Stimulated activated CD8-positive, alpha-beta memory T cell treated with anti-CD3 and anti-CD28 coated beads, Interleukin-12 subunit alpha, Interleukin-12 subunit beta, amount 100 ng/mL, for 24 hours (primary cell): Measurements from ENCODE around the gene ADH5.
"Not testable (repeated sequence)": the region's sequence is repeated elsewhere in the genome, so short reads cannot be mapped to it uniquely, and the experiment has no call there.

Source experiments
- DNase-seq: peaks from one replicate; pipeline ENCODE4 v3.0.0-alpha.2; 2020; ENCODE audit errors: extremely low read depth

The ADH5 gene

GRCh38 chr4:99088481-99089365 is at the start of gene ADH5:
ADH5 (minus strand) TSS chr4:99088788; CDS start chr4:99088700, 88 bp downstream.
- DNase-seq: peak; percentile 81

DNA sequence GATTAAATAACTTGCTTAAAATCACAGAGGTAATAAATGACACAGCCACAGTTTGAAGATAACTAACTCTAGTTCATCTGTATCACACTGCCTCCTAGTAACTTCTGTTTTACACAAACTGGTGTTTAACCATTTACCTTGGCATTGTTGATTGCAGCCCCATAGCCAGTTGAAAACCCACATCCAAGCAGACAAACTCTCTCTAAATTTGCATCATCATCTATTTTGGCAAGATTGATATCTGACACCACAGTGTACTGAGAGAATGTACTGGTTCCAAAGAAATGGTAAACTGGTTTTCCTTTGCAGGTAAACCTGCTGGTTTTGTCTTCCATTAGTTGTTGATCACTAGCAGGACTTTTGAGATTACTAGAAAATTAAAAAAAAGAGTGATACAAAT is 47.7 kb upstream of the ADH5 start:
- no peak for DNase-seq

GRCh38 chr4:99135541-99136162 is 47.1 kb upstream of the ADH5 start:
- no peak for DNase-seq

DNA sequence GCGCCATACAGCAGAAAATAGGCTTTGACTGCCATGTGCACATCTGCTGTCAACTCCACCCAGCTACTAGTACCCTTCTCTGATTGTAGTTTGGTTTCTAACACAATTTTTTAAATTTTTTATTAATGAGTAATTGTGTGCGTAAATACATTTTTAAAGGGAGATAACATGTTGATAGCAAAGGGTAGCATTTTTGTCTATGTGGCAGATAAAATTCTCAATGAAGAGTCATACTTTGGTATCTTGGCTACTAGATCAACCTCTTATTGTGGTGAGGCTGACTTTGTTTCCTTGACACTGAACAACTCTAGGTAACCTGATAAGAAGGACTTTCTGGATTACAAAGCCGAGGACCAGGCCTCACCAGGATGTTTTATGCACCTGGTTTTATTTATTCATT is 46.0 kb upstream of the ADH5 start:
- DNase-seq: no peak

DNA sequence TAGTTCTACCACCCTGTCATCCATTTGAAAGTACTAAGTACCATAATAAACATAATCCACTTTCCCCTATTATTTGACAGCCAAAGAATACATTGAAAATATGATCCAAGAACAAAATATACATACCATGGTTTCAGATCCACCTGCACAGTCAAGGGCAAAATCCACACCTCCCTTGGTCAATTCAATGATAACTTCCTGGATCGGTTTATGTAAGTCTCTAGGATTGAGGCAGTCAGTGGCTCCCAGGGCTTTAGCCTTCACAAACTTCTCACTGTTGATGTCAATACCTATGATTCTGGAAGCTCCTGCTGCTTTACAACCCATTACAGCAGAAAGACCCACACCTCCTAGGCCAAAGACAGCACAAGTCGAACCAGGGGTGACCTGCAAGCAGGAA is 42.8 kb upstream of the ADH5 start:
- no peak for DNase-seq

DNA sequence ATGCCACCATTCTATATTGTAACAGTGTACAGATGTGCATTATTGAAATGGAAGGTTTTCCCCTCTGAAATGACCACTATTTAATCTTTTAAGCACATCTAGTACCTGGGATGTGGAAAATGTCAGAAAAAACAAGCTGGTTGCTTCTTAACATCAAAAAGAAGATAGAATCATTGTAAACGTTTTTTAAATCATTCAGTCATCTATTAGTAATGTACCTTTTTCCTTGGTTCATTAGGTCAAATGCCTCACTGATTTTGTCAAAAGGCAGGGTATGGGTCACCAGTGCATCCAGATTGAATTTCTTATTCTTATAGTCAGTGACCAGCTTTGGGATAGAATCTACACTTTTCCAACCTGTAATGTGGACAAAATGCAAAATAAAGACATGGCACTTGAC is 37.8 kb upstream of the ADH5 start:
- DNase-seq: no peak

DNA sequence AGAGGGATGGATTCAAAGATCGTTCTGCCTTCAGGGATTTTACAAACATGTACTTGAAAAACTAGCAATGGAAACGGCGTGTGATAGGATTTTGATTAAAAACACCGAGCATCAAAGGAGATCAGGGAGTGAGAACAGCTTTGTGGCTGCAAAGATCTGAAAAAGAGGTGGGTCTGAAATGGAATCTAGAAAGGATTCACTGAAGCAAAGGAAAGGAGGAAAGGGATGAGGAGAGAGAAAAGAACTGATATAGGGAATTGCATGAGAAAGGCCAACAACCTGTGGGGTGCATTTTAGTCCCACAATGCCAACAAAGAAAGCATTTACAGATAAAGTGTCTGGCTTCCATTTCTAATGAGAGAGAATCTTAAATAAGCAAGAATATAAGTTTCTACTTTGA is 32.4 kb upstream of the ADH5 start:
- no peak for DNase-seq

DNA sequence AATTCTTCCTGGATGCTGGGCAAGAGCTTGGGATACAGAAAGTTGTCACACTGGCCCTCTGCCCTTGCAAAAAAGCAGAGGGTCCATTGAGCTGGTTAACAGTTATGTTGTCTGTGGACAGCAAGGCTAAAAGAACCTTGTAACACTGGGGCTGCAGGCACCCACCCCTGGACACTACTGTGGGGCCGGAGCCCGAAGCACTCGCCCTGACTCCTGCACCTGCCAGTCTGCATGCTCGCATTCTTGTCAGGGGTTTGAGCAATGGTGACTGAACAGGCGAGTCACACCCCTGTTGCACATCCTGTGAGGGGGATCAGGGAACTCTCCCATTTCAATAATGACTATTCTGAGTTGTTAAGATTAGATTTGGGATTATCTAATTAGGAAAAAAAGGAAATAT is 31.9 kb upstream of the ADH5 start:
- no peak for DNase-seq

GRCh38 chr4:99117876-99118693 is 29.5 kb upstream of the ADH5 start:
- DNase-seq: no peak

DNA sequence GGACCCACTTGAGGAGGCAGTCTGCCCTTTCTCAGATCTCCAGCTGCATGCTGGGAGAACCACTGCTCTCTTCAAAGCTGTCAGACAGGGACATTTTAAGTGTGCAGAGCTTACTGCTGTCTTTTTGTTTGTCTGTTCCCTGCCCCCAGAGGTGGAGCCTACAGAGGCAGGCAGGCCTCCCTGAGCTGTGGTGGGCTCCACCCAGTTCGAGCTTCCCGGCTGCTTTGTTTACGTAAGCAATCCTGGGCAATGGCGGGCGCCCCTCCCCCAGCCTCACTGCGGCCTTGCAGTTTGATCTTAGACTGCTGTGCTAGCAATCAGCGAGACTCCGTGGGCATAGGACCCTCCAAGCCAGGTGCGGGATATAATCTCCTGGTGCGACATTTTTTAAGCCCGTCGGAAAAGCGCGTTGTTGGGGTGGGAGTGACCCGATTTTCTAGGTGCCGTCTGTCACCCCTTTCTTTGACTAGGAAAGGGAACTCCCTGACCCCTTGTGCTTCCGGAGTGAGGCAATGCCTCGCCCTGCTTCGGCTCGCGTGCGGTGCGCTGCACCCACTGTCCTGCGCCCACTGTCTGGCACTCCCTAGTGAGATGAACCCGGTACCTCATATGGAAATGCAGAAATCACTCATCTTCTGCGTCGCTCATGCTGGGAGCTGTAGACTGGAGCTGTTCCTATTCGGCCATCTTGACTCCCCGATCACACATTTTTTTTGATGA is 28.7 kb upstream of the ADH5 start:
- not testable (repeated sequence) for DNase-seq

DNA sequence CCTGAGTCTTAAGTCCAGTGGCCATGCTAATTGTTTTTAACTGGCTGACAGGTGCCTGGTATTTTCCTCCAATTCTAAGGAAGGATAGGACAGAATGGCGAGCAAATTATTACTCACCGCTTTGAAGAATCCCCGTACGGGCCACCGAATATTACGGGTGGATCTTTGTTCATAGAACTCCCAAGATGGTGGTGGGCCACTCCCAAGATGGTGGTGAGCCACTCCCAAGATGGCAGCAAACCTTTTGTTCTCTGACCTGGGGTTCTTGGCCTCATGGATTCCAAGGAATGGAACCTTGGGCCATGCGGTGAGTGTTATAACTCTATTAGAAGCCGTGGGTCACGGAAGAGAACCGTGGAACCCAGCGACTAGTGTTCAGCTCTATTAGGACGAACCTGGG is 20.7 kb upstream of the ADH5 start:
- not testable (repeated sequence) for DNase-seq

- no peak for DNase-seq
Measured at GRCh38 chr4:99104153-99104552, 15.6 kb upstream of the ADH5 start.

- no peak for DNase-seq
Measured at GRCh38 chr4:99103166-99103565, 14.6 kb upstream of the ADH5 start.

DNA sequence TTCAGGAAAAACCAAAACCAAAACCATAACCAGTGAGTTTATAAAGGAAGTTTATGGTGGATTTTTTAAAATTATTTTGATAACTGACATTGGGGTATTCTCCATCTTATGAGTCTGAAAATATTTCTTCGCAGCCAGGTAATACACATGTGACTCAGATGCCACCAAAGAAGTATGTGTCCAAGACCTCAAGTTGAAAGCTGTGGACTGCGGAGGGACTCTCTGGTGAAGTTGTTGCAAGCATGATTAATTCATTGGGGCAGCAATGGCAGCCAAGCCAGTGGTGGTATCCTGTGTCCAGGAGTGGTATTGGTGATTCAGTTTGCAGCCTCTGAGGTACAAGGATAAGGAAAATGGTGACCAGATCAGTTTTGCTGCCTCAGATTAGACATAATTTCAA is 14.0 kb upstream of the ADH5 start:
- DNase-seq: no peak

GRCh38 chr4:99100876-99101275 is 12.3 kb upstream of the ADH5 start:
- no peak for DNase-seq

- DNase-seq: not testable (repeated sequence)
Measured at GRCh38 chr4:99099814-99100213, 11.2 kb upstream of the ADH5 start.

DNA sequence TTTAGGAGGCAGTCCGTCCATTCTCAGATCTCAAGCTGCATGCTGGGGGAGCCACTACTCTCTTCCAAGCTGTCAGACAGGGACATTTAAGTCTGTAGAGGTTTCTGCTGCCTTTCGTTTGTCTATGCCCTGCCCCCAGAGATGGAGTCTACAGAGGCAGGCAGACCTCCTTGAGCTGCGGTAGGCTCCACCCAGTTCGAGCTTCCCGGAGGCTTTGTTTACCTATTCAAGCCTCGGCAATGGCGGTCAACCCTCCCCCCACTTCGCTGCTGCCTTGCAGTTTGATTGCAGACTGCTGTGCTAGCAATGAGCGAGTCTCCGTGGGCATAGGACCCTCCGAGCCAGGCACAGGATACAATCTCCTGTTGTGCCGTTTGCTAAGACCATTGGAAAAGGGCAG is 10.7 kb upstream of the ADH5 start:
- DNase-seq: no peak

DNA sequence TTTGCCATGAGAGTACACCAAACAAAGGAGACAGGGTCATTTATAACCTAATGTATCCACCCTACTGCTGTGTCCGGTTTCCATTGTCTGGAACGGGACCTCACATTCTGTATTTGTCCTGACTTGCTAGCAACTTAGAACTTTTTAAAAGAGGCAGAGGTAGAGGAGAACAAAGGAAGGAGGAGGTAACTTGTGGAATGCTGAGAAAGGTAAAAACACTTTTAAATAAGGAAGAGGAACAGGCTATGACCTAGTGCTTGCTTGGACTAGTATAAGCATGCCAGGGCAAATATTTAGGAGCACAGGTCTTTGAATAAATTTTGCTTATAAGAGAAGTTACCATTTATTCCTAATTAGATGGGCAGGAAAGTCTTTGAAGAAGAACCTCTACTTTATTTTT is 3.3 kb upstream of the ADH5 start:
- DNase-seq: not testable (repeated sequence)

DNA sequence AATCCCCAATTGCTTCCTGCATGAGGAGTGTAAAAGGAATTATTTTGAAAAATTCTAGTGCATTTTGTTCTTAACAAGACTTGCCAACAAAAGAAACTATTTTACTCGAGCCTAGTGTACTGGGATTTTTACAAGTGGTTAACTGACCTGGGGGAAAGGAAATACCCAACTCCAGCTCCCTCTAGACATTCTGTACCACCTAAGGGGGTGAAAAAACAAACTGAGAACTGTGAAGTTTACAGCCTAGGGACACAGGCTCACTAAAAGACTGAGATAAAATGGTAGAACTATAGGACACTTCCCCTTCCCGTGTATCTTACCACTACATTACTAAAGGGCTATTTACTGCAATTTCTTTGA is 2.6 kb upstream of the ADH5 start:
- DNase-seq: no peak

- no peak for DNase-seq
Measured at GRCh38 chr4:99090481-99091215, 2.1 kb upstream of the ADH5 start.

DNA sequence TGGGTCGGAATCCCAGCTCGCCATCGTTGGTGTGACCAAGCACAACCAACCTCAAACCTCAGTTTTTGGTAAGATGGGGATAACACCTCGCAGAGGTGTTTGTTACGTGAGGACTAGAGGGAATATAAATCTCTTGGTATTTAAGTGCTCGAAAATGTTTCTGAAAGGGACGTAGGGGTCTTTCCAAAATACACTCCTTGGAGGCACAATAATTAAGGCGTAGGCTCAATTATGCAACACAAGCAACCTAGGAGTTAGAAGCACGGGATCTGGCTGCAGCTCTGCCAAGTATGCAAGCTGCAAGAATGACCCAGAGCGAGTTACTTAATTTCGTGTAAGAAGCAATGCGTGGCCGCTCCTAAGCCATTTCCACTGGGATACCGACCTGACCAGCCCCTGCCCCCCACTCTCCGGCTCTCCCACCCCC is 552 bp downstream of the ADH5 start:
- no peak for DNase-seq
